ENCODE data around the gene SESN2.

SESN2 gene

DNA sequence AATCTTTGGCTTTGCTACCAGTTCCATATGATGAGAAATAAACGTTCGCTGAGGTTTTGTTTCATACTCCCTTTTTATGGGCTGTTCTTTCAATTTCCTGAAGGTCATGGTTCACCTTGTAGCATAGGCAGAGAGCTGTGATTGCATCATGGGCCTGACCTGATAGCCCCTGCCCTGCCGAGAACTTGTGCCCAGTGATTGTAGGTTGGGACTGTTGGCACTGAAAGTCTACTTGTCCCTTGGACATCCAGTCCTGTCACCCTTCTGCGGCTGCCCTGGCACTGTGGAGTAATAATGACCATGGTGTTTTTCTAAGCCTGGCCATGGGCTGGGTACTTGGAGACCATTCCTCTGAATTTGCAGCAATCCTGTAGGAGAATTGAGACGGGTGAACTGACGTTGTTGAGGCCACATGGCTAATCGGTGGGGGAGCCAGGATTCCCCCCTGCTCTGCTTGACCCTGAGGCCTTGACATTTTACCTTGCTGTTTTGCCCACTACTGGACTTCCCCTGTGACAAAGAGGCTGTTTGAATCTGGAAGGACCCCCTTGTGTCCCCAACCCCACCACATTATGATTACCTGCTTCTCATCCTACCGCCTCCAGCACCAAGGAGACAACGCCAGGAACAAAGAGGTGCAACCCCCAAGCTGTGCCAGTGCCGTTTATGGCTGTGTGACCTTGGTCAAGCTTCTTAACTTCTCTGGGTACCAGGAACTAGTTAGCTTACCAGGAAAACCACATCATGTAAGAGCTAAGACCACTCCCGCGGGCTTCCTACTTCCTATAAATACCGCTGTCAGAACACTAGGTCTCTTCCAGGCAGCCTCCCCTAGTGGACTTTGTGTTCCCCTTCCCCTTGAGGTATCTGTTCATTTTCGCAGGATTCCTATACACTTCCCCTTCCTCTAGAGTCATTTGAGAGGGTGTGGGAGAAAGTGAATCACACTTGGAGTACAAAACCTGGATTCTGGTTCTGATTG lies 23.4 kb downstream of the SESN2 start:
- TF ChIP-seq CTCF (IDR thresholded peaks at IDR 0.05), result no peak
- no peak overlapping the region for H3K27ac Mint-ChIP-seq
- H3K4me1 Mint-ChIP-seq, result peaks cover 6% of the 10 kb centered on the region

DNA sequence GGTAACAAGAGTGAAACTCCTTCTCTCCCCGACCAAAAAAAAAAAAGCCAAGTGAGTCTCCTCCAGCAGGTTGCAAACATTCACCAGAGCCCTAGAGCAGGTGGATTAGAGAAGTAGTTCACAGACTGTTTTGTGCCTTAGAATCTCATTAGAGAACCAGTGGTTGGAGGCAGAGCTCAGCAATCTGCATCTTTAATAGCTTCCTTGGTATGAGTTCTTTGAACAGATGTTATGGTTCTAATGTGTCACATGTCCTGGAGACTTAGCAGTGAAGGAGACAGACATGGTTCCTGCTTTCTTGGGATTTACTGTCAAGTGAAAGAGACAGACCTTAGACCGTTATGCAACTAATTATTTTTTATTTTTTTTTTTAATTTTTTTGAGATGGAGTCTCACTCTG lies 26.8 kb downstream of the SESN2 start:
- H3K9me3 Mint-ChIP-seq, result no peaks in the 10 kb centered on the region
- H3K27ac Mint-ChIP-seq, result no peak overlapping the region
- peaks cover 6% of the 10 kb centered on the region for H3K4me1 Mint-ChIP-seq
- H3K4me3 Mint-ChIP-seq, result no peak overlapping the region
- no peak for TF ChIP-seq CTCF (IDR thresholded peaks at IDR 0.05)
- DNase-seq, result no peak
- no peaks in the 10 kb centered on the region for H3K27me3 Mint-ChIP-seq (ENCODE audit: low read depth, poor library complexity)
- H3K36me3 Mint-ChIP-seq (ENCODE audit: low read depth), result peaks cover 3% of the 10 kb centered on the region

More for the DNA sequence above, 23.4 kb downstream of the SESN2 start:
- no peak overlapping the region for H3K4me3 Mint-ChIP-seq
- H3K27me3 Mint-ChIP-seq (ENCODE audit: low read depth, poor library complexity), result no peaks in the 10 kb centered on the region
- peaks cover 36% of the 10 kb centered on the region for H3K36me3 Mint-ChIP-seq (ENCODE audit: low read depth)
- no peaks in the 10 kb centered on the region for H3K9me3 Mint-ChIP-seq
- DNase-seq, result no peak

DNA sequence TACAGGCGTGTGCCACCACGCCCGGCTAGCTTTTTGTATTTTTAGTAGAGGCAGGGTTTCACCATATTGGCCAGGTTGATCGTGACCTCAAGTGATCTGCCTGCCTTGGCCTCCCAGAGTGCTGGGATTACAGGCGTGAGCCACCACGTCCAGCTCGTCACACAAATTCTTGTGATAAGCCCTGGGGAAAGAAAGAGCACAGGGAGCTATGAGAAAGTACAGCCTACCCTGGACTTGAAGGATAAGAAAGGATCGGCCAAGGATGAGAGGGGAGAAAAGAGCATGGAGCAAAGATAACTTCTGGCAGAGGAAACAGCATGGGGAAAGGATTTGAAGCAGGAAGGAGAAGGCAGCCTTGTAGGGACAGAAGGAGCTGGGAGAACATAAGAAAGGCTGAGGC lies 29.2 kb downstream of the SESN2 start:
- Mint-ChIP-seq H3K4me1 (peaks cover 6% of the 10 kb centered on the region), H3K36me3 (ENCODE audit: low read depth) (no peaks in the 10 kb centered on the region), H3K27ac (no peak overlapping the region), H3K9me3 (no peaks in the 10 kb centered on the region), H3K27me3 (ENCODE audit: low read depth, poor library complexity) (peaks cover 4% of the 10 kb centered on the region), H3K4me3 (no peak overlapping the region)
- no peak for TF ChIP-seq CTCF (IDR thresholded peaks at IDR 0.05)
- DNase-seq, result no peak

- no peak overlapping the region for H3K27ac Mint-ChIP-seq
- H3K36me3 Mint-ChIP-seq (ENCODE audit: low read depth), result no peaks in the 10 kb centered on the region
- H3K4me1 Mint-ChIP-seq, result peaks cover 7% of the 10 kb centered on the region
- DNase-seq, result no peak
- H3K27me3 Mint-ChIP-seq (ENCODE audit: low read depth, poor library complexity), result peaks cover 4% of the 10 kb centered on the region
- no peak for TF ChIP-seq CTCF (IDR thresholded peaks at IDR 0.05)
- H3K9me3 Mint-ChIP-seq, result peaks cover under 1% of the 10 kb centered on the region
- H3K4me3 Mint-ChIP-seq, result no peak overlapping the region
Observed at GRCh38 chr1:28290851-28291250, 31.5 kb downstream of the SESN2 start.

GRCh38 chr1:28291711-28292110 lies 32.4 kb downstream of the SESN2 start:
- Mint-ChIP-seq H3K9me3 (peaks cover 5% of the 10 kb centered on the region), H3K27me3 (ENCODE audit: low read depth, poor library complexity) (peaks cover 4% of the 10 kb centered on the region), H3K36me3 (ENCODE audit: low read depth) (no peaks in the 10 kb centered on the region), H3K4me1 (peaks cover 15% of the 10 kb centered on the region), H3K27ac (peak overlapping the region; percentile 57), H3K4me3 (no peak overlapping the region)
- no peak for DNase-seq
- TF ChIP-seq CTCF (IDR thresholded peaks at IDR 0.05), result no peak

DNA sequence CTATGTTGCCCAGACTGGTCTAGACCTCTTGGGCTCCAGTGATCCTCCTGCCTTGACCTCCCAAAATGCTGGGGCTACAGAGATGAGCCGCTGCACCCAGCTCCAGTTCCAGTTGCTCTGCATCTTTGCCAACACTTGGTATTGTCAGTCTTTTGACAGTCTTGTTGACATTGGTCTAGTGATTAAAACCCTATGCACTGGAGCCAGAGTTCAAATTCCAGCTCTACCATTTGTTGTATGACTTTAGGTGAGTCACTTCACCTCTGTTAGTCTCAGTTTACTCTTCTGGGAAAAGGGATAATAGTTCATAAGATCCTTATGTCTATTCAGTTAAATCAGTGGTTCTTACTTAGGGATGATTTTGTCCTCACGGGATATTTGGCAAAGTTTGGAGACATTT lies 36.6 kb downstream of the SESN2 start:
- DNase-seq, result no peak
- H3K36me3 Mint-ChIP-seq (ENCODE audit: low read depth), result no peaks in the 10 kb centered on the region
- peak overlapping the region; percentile 95 for H3K27ac Mint-ChIP-seq
- peaks cover 25% of the 10 kb centered on the region for H3K4me1 Mint-ChIP-seq
- no peak overlapping the region for H3K4me3 Mint-ChIP-seq
- peaks cover 5% of the 10 kb centered on the region for H3K9me3 Mint-ChIP-seq
- no peak for TF ChIP-seq CTCF (IDR thresholded peaks at IDR 0.05)
- H3K27me3 Mint-ChIP-seq (ENCODE audit: low read depth, poor library complexity), result peaks cover 4% of the 10 kb centered on the region

Measured in nephron progenitor cell (in vitro differentiated cells).